NCI-H2196 treated with DMSO at 0.1 percent for 48 hours (cell line): ENCODE results near the gene FAM114A1.

Source experiments
- DNase-seq: peaks from one replicate; lab custom pipeline; 2025; ENCODE audit not compliant: unreplicated experiment; lab: John Stamatoyannopoulos, UW

The FAM114A1 gene

GRCh38 chr4:38867478-38868058 is at the start of gene FAM114A1:
TSS of gene FAM114A1 (plus strand) at chr4:38867806. CDS start at chr4:38878079, 10,273 bp downstream.
- DNase-seq: peak; percentile 30

GRCh38 chr4:38818441-38818976 is 49.1 kb upstream of the FAM114A1 start:
- DNase-seq: no peak

- DNase-seq: no peak
Observed at GRCh38 chr4:38819569-38819968, 48.0 kb upstream of the FAM114A1 start.

GRCh38 chr4:38820329-38821061 is 47.1 kb upstream of the FAM114A1 start:
- DNase-seq: no peak

GRCh38 chr4:38821739-38822138 is 45.9 kb upstream of the FAM114A1 start:
- no peak for DNase-seq

- no peak for DNase-seq
Observed at GRCh38 chr4:38822748-38823303, 44.8 kb upstream of the FAM114A1 start.

GRCh38 chr4:38823766-38824165 is 43.8 kb upstream of the FAM114A1 start:
- no peak for DNase-seq

- DNase-seq: no peak
Observed at GRCh38 chr4:38829237-38829636, 38.4 kb upstream of the FAM114A1 start.

GRCh38 chr4:38831653-38832052 is 36.0 kb upstream of the FAM114A1 start:
- DNase-seq: no peak

GRCh38 chr4:38832206-38832605 is 35.4 kb upstream of the FAM114A1 start:
- no peak for DNase-seq

GRCh38 chr4:38832624-38833528 is 34.7 kb upstream of the FAM114A1 start:
- DNase-seq: no peak

GRCh38 chr4:38834570-38834969 is 33.0 kb upstream of the FAM114A1 start:
- DNase-seq: no peak

- DNase-seq: no peak
Observed at GRCh38 chr4:38837334-38837733, 30.3 kb upstream of the FAM114A1 start.

GRCh38 chr4:38837849-38838248 is 29.8 kb upstream of the FAM114A1 start:
- DNase-seq: no peak

GRCh38 chr4:38842994-38843393 is 24.6 kb upstream of the FAM114A1 start:
- DNase-seq: peak; percentile 4

- no peak for DNase-seq
Observed at GRCh38 chr4:38846015-38846414, 21.6 kb upstream of the FAM114A1 start.

GRCh38 chr4:38855466-38855865 is 12.1 kb upstream of the FAM114A1 start:
- DNase-seq: no peak

GRCh38 chr4:38856046-38856445 is 11.6 kb upstream of the FAM114A1 start:
- DNase-seq: no peak

GRCh38 chr4:38856524-38857337 is 10.9 kb upstream of the FAM114A1 start, which contains the start of gene TLR6:
TSS of gene TLR6 (minus strand) at chr4:38856817. CDS start at chr4:38829473, 27,344 bp downstream.
- DNase-seq: no peak
